Liver (tissue), 9 donors: Measurements from ENCODE around the gene PSG7. TPM values are rescaled to one million over a fixed set of nuclear protein-coding genes. Genes with fewer than 3 reads are reported as not detected.
"Not testable (repeated sequence)": the region's sequence is repeated elsewhere in the genome, so short reads cannot be mapped to it uniquely, and the experiment has no call there.

Experiments used
- DNase-seq: peaks from one replicate; pipeline ENCODE4 v3.0.0-alpha.2; 2017; ENCODE audit warnings: low spot score
- H3K27ac ChIP-seq, 2 donors: one replicate each; pipeline ENCODE4 v1.7.0; 2013; ENCODE audit warnings: inconsistent platforms in 2 of 2, low read length in 2 of 2, control low read depth in 1 of 2, low read depth in 1 of 2, mild to moderate bottlenecking in 1 of 2
- H3K27me3 ChIP-seq, 4 donors: one replicate each; pipeline versions ENCODE4 v1.6.1 to v1.7.0; 2013; ENCODE audit warnings: low read length in 3 of 4, inconsistent platforms in 1 of 4, mild to moderate bottlenecking in 1 of 4, moderate library complexity in 1 of 4; ENCODE audit not compliant: control insufficient read depth in 4 of 4, insufficient read depth in 4 of 4
- H3K36me3 ChIP-seq, 4 donors: one replicate each; pipeline versions ENCODE4 v1.6.1 to v1.7.0; 2013; ENCODE audit warnings: low read length in 3 of 4, mild to moderate bottlenecking in 3 of 4, low read depth in 1 of 4, moderate library complexity in 1 of 4; ENCODE audit not compliant: control insufficient read depth in 4 of 4, insufficient read depth in 3 of 4
- H3K4me1 ChIP-seq, 4 donors: one replicate each; pipeline versions ENCODE4 v1.6.1 to v1.7.0; 2013; ENCODE audit warnings: low read length in 3 of 4, mild to moderate bottlenecking in 3 of 4, moderate library complexity in 1 of 4; ENCODE audit not compliant: control insufficient read depth in 4 of 4, insufficient read depth in 4 of 4
- H3K4me3 ChIP-seq, 3 donors: one replicate each; pipeline versions ENCODE4 v1.6.1 to v1.7.0; 2013; ENCODE audit warnings: low read length in 3 of 3, control low read depth in 1 of 3, low read depth in 1 of 3, mild to moderate bottlenecking in 1 of 3
- H3K9ac ChIP-seq, 2 donors: one replicate each; pipeline ENCODE4 v1.7.0; 2013; ENCODE audit warnings: low read length in 2 of 2, mild to moderate bottlenecking in 2 of 2, moderate library complexity in 2 of 2, control low read depth in 1 of 2, low read depth in 1 of 2
- H3K9me3 ChIP-seq, 4 donors: one replicate each; pipeline versions ENCODE4 v1.6.1 to v1.7.0; 2013; ENCODE audit warnings: low read length in 3 of 4; ENCODE audit not compliant: control insufficient read depth in 4 of 4
- EGR1 ChIP-seq, 2 donors: IDR thresholded peaks; 2 replicates each; pipeline ENCODE4 v1.6.1; 2016 to 2018; ENCODE audit warnings: antibody characterized with exemption in 2 of 2, low read depth in 2 of 2
- FOXA1 ChIP-seq: IDR thresholded peaks from 2 replicates; pipeline ENCODE4 v1.6.1; 2016; ENCODE audit warnings: antibody characterized with exemption
- FOXA2 ChIP-seq: IDR thresholded peaks from 2 replicates; pipeline ENCODE4 v1.6.1; 2016; ENCODE audit warnings: antibody characterized with exemption
- GABPA ChIP-seq, 2 donors: IDR thresholded peaks in 1 of 2; conservative IDR thresholded peaks in 1 of 2; 2 replicates each; pipeline ENCODE4 v1.6.1; 2016; ENCODE audit warnings: antibody characterized with exemption in 2 of 2, mild to moderate bottlenecking in 1 of 2, moderate library complexity in 1 of 2
- JUND ChIP-seq, 2 donors: IDR thresholded peaks; 2 replicates each; pipeline ENCODE4 v1.6.1; 2016; ENCODE audit warnings: antibody characterized with exemption in 2 of 2
- MAX ChIP-seq: IDR thresholded peaks from 2 replicates; pipeline ENCODE4 v1.6.1; 2016; ENCODE audit warnings: antibody characterized with exemption
- NR2F2 ChIP-seq: IDR thresholded peaks from 2 replicates; pipeline ENCODE4 v1.6.1; 2016; ENCODE audit warnings: antibody characterized with exemption
- RAD21 ChIP-seq, 2 donors: IDR thresholded peaks; 2 replicates each; pipeline ENCODE4 v1.6.1; 2016; ENCODE audit warnings: antibody characterized with exemption in 2 of 2, mild to moderate bottlenecking in 2 of 2
- RXRA ChIP-seq, 2 donors: IDR thresholded peaks; 2 replicates each; pipeline ENCODE4 v1.6.1; 2017 to 2018; ENCODE audit warnings: antibody characterized with exemption in 2 of 2, mild to moderate bottlenecking in 1 of 2
- TAF1 ChIP-seq: conservative IDR thresholded peaks from 2 replicates; pipeline ENCODE4 v1.6.1; 2016; ENCODE audit warnings: antibody characterized with exemption, mild to moderate bottlenecking
- YY1 ChIP-seq: IDR thresholded peaks from 2 replicates; pipeline ENCODE4 v1.6.1; 2016; ENCODE audit warnings: antibody characterized with exemption, mild to moderate bottlenecking
- ZBTB33 ChIP-seq: IDR thresholded peaks from 2 replicates; pipeline ENCODE4 v1.6.1; 2016; ENCODE audit warnings: antibody characterized with exemption
- WGBS: extraction: QIAGEN DNeasy Blood & Tissue Kit; methylation state at CpG from one replicate; pipeline ENCODE4 v1.1.7; 2013; 5-methylcytosine and 5-hydroxymethylcytosine counted together
- polyA plus RNA-seq, 2 donors: library from polyadenylated mRNA; stranded (reverse) in 1 of 2; unstranded in 1 of 2; fragments of 200-250 nt in 1 of 2; fragments of >200 nt in 1 of 2; fragmentation: Nextera tagmentation in 1 of 2; extraction: Ambion mirVana in 1 of 2; gene quantifications; one replicate each; pipeline versions ENCODE4 v1.2.1 to v1.2.3, GENCODE V29; 2013 to 2015
- total RNA-seq, 2 donors: library from RNA; depleted of rRNA; stranded (reverse); fragments of >200 nt; gene quantifications; one replicate each; pipeline ENCODE4 v1.2.3, GENCODE V29; 2014
- TF ChIP-seq, protein P1 (sequence below): fragments of 150-350 bp; IDR thresholded peaks from 2 replicates; pipeline ENCODE4 v1.5.1; 2017; ENCODE audit warnings: improper control_type of control experiment, low read depth, low read length; ENCODE audit not compliant: missing input control
- donor health status: healthy.
- donor health status: healthy.
- donor health status: healthy.
- donor health status: healthy.
- donor health status: healthy.

The PSG7 gene
- total and polyA plus RNA-seq, 4 donors, result not detected

- H3K27me3 ChIP-seq, DNase-seq, H3K4me3 ChIP-seq, H3K27ac ChIP-seq, H3K4me1 ChIP-seq, H3K9me3 ChIP-seq, H3K9ac ChIP-seq, H3K36me3 ChIP-seq: not testable (repeated sequence)
- 42% methylated on average over 9 of the region's 9 CpGs for WGBS
- TF ChIP-seq, protein P1, sequence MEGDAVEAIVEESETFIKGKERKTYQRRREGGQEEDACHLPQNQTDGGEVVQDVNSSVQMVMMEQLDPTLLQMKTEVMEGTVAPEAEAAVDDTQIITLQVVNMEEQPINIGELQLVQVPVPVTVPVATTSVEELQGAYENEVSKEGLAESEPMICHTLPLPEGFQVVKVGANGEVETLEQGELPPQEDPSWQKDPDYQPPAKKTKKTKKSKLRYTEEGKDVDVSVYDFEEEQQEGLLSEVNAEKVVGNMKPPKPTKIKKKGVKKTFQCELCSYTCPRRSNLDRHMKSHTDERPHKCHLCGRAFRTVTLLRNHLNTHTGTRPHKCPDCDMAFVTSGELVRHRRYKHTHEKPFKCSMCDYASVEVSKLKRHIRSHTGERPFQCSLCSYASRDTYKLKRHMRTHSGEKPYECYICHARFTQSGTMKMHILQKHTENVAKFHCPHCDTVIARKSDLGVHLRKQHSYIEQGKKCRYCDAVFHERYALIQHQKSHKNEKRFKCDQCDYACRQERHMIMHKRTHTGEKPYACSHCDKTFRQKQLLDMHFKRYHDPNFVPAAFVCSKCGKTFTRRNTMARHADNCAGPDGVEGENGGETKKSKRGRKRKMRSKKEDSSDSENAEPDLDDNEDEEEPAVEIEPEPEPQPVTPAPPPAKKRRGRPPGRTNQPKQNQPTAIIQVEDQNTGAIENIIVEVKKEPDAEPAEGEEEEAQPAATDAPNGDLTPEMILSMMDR, result peak; percentile 36
- TF ChIP-seq RAD21 (IDR thresholded peaks at IDR 0.05), result peak in 1 of 2 donors; percentile 40
These were observed 13.9 kb downstream of the PSG7 start for GRCh38 chr19:42923106-42923505.

DNA sequence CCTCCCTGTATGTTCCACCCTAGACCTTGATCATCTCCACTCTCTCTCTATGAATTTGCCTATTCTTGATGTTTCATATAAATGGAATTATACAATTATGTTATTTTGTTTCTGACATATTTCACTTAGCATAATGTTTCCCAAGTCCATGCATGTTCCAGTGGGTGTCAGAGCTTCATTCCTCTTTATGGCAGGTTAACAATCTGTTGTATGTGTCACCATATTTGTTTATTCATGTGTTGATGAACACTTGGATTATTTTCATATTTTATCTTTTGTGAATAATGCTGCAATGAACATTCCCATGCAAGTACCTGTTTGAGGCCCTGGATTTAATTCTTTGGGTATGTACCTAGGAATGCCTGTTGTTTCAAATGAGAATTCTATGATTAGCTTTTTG, 16.0 kb downstream of the PSG7 start:
- H3K27me3 ChIP-seq, H3K36me3 ChIP-seq, H3K4me3 ChIP-seq, H3K9ac ChIP-seq, DNase-seq, H3K4me1 ChIP-seq, H3K9me3 ChIP-seq, H3K27ac ChIP-seq: not testable (repeated sequence)

GRCh38 chr19:42919757-42920079, 17.3 kb downstream of the PSG7 start:
- no peak overlapping the region for H3K4me3 ChIP-seq
- DNase-seq, result no peak
- WGBS, result 12% methylated on average over 3 of the region's 3 CpGs
- no peak overlapping the region for H3K9ac ChIP-seq
- H3K27me3 ChIP-seq, result no peaks in the 10 kb centered on the region
- H3K9me3 ChIP-seq, result no peaks in the 10 kb centered on the region
- TF ChIP-seq TAF1, result no peak
- TF ChIP-seq JUND (IDR thresholded peaks at IDR 0.05), result no peak
- no peak for TF ChIP-seq RXRA (IDR thresholded peaks at IDR 0.05)
- TF ChIP-seq, protein P1, result no peak
- no peak for TF ChIP-seq YY1
- TF ChIP-seq GABPA (IDR thresholded peaks at IDR 0.05 in 1 of 2, conservative IDR thresholded peaks at IDR 0.05 in 1 of 2), result no peak
- TF ChIP-seq ZBTB33, result no peak
- TF ChIP-seq MAX, result no peak
- TF ChIP-seq NR2F2, result no peak
- TF ChIP-seq EGR1 (IDR thresholded peaks at IDR 0.05; ENCODE audit: low read depth in 2 of 2), result no peak
- no peak for TF ChIP-seq FOXA2
- TF ChIP-seq FOXA1, result no peak
- no peaks in the 10 kb centered on the region for H3K4me1 ChIP-seq
- no peaks in the 10 kb centered on the region for H3K36me3 ChIP-seq
- no peak overlapping the region for H3K27ac ChIP-seq

DNA sequence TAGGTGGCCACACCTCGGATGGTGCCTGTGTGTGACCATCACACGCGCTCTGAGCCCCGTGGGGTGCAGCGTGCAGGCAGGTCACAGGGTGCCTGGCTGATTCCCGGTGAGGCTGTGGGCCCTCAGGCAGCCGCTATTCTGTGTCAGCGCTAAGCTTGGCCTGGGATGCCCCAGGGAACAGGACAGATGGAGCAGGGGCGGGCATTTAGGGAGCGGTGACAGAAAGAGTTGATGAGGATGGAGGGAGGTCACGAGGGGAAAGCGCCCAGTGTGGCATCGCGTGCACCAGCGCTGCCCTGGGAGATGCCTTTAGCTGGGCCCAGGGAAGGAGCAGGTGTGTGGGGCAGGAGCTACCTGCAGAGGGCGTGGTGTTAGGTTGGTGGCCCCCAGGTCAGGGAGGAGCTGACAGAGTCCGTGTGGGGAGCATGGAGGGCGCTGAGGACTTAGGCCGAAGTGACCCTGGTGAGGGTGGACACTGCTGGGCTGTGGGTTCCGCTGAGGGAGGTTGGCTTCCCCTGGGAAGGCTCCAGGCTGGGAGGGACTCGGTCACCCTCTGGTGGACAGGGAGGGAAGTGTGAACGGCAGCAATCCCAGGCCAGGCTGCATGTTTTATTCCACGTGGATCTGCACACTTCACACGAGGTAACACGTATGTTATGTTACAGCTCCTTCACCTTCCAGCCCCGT, 17.8 kb downstream of the PSG7 start:
- not testable (repeated sequence) for H3K27me3 ChIP-seq, H3K4me3 ChIP-seq, DNase-seq, H3K27ac ChIP-seq, H3K9ac ChIP-seq, H3K4me1 ChIP-seq, H3K36me3 ChIP-seq, H3K9me3 ChIP-seq
- WGBS, result 70% methylated on average over 26 of the region's 26 CpGs

GRCh38 chr19:42918377-42919069, 18.5 kb downstream of the PSG7 start:
- H3K27ac ChIP-seq, H3K4me1 ChIP-seq, H3K27me3 ChIP-seq, H3K36me3 ChIP-seq, H3K9ac ChIP-seq, H3K9me3 ChIP-seq, DNase-seq, H3K4me3 ChIP-seq: not testable (repeated sequence)
- 79% methylated on average over 15 of the region's 15 CpGs for WGBS
